NT2/D1 (cell line): ENCODE data around the gene ST6GALNAC3.

ENCODE experiments used
- SUZ12 ChIP-seq: IDR thresholded peaks from 2 replicates; pipeline ENCODE4 v1.6.1; 2011; ENCODE audit not compliant: insufficient read length, insufficient read depth; ENCODE audit errors: extremely low read depth
- YY1 ChIP-seq: IDR thresholded peaks from 2 replicates; pipeline ENCODE4 v1.6.1; 2011; ENCODE audit not compliant: insufficient read length, insufficient read depth
- ZNF274 ChIP-seq: IDR thresholded peaks from 2 replicates; pipeline ENCODE4 v1.6.1; 2011; ENCODE audit warnings: mild to moderate bottlenecking, low read depth, low read length

GRCh38 chr1:76274302-76274701 is 199.8 kb downstream of the ST6GALNAC3 start:
- TF ChIP-seq ZNF274 (no peak), YY1 (no peak), SUZ12 (no peak)
